Activated T-helper 1 cell treated with Interleukin-2 at 50 U/mL for 16 hours (primary cell): Measurements from ENCODE around the gene CDK10.
A peak's percentile ranks its signal among the peaks of the same experiment; 100 is the strongest.
"Not testable (repeated sequence)": the region's sequence is repeated elsewhere in the genome, so short reads cannot be mapped to it uniquely, and the experiment has no call there.

Experiments used
- DNase-seq: peaks from one replicate; pipeline ENCODE4 v3.0.0-alpha.2; 2020; ENCODE audit warnings: low read depth

CDK10 gene

GRCh38 chr16:89686520-89687091, at the start of gene CDK10:
Gene CDK10, plus strand, starts transcription at chr16:89686689. Its CDS starts 22 bp downstream, at chr16:89686711.
- peak; percentile 86 for DNase-seq

GRCh38 chr16:89637379-89637778, 49.1 kb upstream of the CDK10 start:
- no peak for DNase-seq

GRCh38 chr16:89638455-89638854, 48.0 kb upstream of the CDK10 start:
- DNase-seq: no peak

GRCh38 chr16:89639385-89639784, 47.1 kb upstream of the CDK10 start:
- DNase-seq: no peak

- no peak for DNase-seq
Measured at GRCh38 chr16:89641458-89642119, 44.9 kb upstream of the CDK10 start.

GRCh38 chr16:89642574-89642973, 43.9 kb upstream of the CDK10 start:
- DNase-seq: no peak

GRCh38 chr16:89643769-89644300, 42.7 kb upstream of the CDK10 start:
- no peak for DNase-seq

GRCh38 chr16:89645122-89645521, 41.4 kb upstream of the CDK10 start:
- no peak for DNase-seq

- DNase-seq: no peak
Measured at GRCh38 chr16:89646270-89646669, 40.2 kb upstream of the CDK10 start.

GRCh38 chr16:89646906-89647305, 39.6 kb upstream of the CDK10 start:
- no peak for DNase-seq

GRCh38 chr16:89651584-89651983, 34.9 kb upstream of the CDK10 start:
- no peak for DNase-seq

GRCh38 chr16:89653656-89654295, 32.7 kb upstream of the CDK10 start:
- no peak for DNase-seq

- DNase-seq: no peak
Measured at GRCh38 chr16:89655062-89655643, 31.3 kb upstream of the CDK10 start.

GRCh38 chr16:89656435-89657121, 29.9 kb upstream of the CDK10 start:
- DNase-seq: no peak

GRCh38 chr16:89657442-89658220, 28.9 kb upstream of the CDK10 start, which contains the start of the genes CHMP1A and SPATA33:
Gene CHMP1A, minus strand, starts transcription at chr16:89657708. Its CDS starts 120 bp downstream, at chr16:89657588.
Gene SPATA33, plus strand, starts transcription at chr16:89657836. Its CDS starts 76 bp downstream, at chr16:89657912.
- peak; percentile 91 for DNase-seq

- no peak for DNase-seq
Measured at GRCh38 chr16:89658221-89658879, 28.1 kb upstream of the CDK10 start.

- DNase-seq: no peak
Measured at GRCh38 chr16:89660146-89660545, 26.3 kb upstream of the CDK10 start.

GRCh38 chr16:89661215-89661614, 25.3 kb upstream of the CDK10 start:
- DNase-seq: no peak

GRCh38 chr16:89664238-89664637, 22.3 kb upstream of the CDK10 start:
- not testable (repeated sequence) for DNase-seq

- not testable (repeated sequence) for DNase-seq
Measured at GRCh38 chr16:89667000-89667399, 19.5 kb upstream of the CDK10 start.

GRCh38 chr16:89667633-89668032, 18.9 kb upstream of the CDK10 start:
- no peak for DNase-seq
